Activated CD8-positive, alpha-beta memory T cell treated with anti-CD3 and anti-CD28 coated beads for 4 hours (primary cell): ENCODE results near the gene ZCCHC18.

ENCODE experiments used
- DNase-seq, 2 donors: peaks; one replicate each; pipeline ENCODE4 v3.0.0-alpha.2; 2020; ENCODE audit warnings: low read depth in 2 of 2

ZCCHC18 gene

DNA sequence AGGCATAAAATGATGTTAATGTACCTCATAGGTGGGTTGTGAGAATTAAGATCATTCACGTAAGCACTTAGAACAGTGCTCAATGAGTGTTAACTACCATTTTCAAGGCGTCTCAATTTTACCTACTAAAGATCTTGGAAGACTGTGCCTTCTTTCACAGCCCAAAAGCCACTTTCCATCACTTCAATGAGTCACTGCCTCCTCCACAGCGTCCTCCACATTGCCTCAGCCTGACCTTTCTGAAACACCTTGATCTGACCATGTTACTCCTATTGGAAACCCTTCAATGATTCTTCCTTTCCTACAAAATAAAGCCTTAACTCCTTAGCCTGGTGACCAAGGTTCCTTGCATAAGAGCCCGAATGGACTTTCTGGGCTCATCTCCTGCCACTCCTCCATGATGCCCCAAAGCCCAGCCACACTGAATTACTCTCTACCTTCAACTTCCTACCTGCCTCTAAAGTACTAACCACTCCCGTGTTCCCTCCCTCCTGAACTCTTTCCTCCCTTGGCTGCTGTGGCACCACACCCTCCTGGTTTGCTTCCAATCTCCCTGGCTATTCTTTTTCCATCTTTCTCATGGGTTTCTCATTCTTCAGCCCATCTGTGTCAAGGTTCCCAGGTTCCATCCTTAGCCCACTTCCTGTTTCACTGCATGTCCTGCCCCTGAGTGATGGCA lies 22.4 kb downstream of the ZCCHC18 start:
- DNase-seq = no peak

DNA sequence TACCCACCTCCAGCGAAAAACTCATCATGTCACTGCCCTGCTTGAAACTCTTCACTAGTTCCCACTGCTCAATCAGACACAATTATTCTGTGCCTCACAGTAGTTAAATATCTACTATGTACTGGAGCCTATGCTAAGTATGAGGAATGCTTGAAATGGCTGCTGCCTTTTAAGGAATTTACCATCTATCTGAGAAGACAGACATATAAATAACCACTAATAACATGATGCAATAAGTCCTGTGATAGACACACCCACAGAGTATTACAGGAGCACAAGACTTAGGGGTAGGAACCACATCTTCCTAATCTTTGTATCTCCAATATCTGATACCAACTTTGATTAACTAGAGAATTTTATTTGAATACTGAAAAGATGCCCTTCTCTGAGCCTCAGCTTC lies 23.4 kb downstream of the ZCCHC18 start:
- DNase-seq = no peak

DNA sequence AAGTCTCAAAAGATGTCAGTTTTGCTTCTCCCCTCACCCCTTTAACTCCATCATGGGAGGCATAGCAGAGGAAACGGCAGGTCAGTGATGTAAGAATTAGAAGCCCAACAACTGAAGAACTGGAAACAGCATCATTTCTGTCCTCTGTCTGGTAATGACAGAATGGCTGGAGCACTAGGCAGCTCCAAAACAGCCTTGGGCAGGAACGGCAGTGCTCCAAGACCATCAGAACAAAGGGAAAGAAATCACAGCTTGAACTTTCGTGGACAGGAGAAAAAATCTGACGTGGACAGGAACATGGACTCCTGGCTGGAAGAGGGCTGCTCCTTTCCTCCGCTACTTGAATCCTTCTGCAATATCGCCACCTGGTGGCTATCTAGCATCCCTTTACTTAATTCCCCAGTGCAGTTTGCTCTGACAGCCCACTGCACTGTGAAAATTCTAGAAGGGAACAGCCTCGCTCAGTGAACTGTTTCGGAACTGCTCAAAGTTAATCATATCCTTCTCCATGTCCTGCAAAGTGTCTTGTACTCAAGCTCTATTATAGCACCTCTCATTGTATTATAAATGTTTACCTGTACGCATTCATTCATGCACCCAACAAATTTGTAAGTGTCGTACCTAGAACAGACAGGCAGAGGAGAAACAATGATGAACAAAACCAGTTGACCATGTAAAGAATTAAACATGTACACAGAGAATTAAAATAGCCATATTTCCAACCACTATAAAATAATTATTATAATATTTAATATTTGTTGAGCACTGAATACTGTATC lies 24.1 kb downstream of the ZCCHC18 start:
- peak; percentile 9 to 26 for DNase-seq

DNA sequence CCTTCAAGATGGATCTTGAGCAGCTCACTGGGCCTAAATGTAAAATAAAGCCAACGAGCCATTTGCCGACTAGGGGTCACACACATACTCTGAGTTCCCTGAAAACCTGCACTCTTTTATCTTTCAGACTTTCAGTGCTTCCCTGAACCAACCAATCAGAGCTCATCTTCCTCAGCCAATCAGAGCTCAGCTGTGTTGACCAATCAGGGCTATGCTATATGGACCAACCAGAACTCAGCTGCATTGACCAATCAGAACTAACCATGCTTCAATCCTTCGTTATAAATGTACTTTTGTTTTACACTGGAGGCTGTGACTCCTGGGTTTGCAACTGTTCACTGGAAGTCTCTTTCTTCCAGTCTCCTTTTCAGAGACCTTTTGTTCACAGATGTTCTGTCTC lies 25.2 kb downstream of the ZCCHC18 start:
- DNase-seq = no peak

DNA sequence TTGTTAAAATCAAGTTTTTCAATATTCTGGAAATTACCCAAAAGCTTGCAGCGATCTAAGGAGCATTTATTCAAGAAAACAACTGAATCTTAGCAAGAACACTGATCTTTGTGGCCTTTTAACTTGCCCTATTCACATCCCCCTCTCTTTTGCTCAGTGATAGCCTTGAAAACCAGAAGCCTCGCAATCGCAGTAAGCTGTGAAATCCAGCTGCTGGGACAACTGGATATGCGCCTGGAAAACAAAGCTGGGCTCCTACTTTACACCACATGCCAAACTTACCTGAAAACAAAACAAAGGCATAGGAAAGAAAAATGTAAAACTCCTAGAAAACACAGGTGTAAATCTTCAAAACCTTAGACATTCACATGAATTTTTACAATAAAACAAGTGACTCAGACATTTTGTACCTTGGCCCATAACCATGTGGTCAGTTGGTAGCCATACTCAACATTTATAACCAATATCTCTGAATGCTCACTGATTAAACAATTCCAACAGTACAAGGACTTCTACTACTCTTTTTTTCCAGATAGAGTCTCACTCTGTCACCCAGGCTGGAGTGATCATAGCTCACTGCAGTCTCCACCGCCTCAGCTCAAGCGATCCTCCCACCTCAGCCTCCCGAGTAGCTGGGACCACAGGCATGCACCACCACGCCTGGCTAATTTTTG lies 28.9 kb downstream of the ZCCHC18 start:
- DNase-seq = no peak

DNA sequence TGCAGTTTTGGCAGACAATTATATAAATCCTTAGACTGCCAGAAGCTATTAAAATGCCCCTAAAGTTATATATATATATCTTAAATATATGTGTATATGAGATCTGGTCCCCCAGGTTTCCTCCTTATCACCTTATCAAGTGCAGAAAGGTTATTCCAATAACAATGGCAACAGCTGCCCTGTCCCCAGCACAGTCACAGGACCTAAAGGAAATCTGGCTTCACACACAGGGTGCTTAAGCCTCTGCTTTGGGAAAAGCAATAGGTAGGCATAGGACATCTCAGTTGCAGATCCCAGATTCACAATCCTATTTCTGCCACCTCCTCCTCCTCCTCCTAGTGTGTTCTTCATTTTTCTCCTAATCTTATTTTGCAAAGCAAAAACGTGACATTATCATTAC lies 38.7 kb downstream of the ZCCHC18 start:
- DNase-seq = no peak

DNA sequence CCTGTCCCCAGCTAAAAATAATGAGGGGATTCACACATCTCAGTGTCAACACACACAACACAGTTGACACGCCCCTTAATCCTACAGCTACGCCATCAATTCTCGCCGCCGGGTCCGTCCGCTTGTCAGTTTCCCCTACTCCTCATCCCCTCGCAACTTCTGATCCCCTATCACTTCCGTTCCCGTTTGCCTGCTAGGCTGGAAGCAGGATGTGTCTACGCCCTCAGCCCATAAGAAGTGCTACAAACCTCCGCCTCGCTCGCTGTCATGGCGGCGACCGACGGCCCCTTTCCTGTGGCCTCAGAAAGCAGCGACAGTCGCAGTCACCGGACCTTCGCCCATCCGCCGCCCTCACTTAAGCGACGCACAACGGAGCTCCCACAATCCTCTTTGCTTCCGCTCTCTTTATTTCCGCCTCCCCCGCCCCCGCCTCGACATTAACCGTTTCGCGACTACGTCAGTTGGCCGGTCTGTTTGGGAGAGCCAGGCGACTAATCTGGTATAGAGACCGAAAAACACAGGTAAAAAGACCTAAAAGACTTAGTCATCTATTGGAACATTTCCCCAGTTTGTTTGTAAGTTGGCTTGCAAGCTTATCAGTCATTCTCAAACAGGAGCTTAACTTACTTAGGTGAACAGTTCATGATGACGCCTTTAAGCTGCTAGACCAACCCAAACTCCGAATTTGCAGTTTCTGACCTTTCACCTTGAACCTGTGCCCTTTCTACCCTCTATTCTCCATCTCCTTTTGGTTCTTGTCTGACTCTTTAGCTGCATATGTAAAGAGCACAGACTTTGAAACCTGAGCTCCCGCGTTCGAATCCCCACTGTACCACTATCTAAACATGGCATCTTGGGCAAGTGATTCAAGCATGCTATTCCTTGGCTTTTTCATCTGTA lies 44.6 kb downstream of the ZCCHC18 start, which contains the start of gene SLC25A53:
Gene SLC25A53 (minus strand): TSS at position 380 of the 900 bp plus-strand sequence. CDS start 51,752 bp downstream, outside the sequence.
- DNase-seq = peak; percentile 40 to 58
